ENCODE data around the gene GOLGA6L6.
"Not testable (repeated sequence)": the region's sequence is repeated elsewhere in the genome, so short reads cannot be mapped to it uniquely, and the experiment has no call there.

GRCh38 chr15:20590069-20590468 is 48.5 kb upstream of the GOLGA6L6 start:
- TF ChIP-seq CTCF, POLR2AphosphoS5, POLR2A, EP300 (IDR thresholded peaks at IDR 0.05): not testable (repeated sequence)

Measured in suprapubic skin (tissue), 4 donors.